GM23338 (cell line): ENCODE data around the gene WDR70. TPM values are rescaled to one million over a fixed set of nuclear protein-coding genes. Genes with fewer than 3 reads are reported as not detected.

ENCODE experiments used
- ATAC-seq: fragments of 200-7000 bp; cut with Tn5 transposase; 3 replicates; pipeline ENCODE4 v1.9.1; 2020
- DNase-seq: peaks from one replicate; pipeline ENCODE4 v3.0.0-alpha.2; 2015; ENCODE audit warnings: low spot score
- H2AFZ ChIP-seq: fragments of 200-600 bp; sonication (generic); 2 replicates; pipeline ENCODE4 v1.8.0; 2016; ENCODE audit warnings: antibody characterized with exemption, mild to moderate bottlenecking, moderate library complexity
- H3F3A ChIP-seq: fragments of 200-600 bp; sonication (generic); replicated peaks from 2 replicates; pipeline ENCODE4 v1.8.0; 2017; ENCODE audit warnings: antibody characterized with exemption, mixed run types, low read depth
- H3K27ac ChIP-seq: fragments of 200-600 bp; sonication (generic); 2 replicates; pipeline ENCODE4 v1.6.1; 2016; ENCODE audit warnings: low read depth
- H3K27me3 ChIP-seq: fragments of 200-600 bp; sonication (generic); 2 replicates; pipeline ENCODE4 v1.8.0; 2016; ENCODE audit warnings: mild to moderate bottlenecking, mixed run types, moderate library complexity; ENCODE audit not compliant: insufficient read depth
- H3K36me3 ChIP-seq: fragments of 200-600 bp; sonication (generic); 2 replicates; pipeline ENCODE4 v1.8.0; 2016; ENCODE audit warnings: mild to moderate bottlenecking; ENCODE audit not compliant: insufficient read depth
- H3K4me1 ChIP-seq: fragments of 200-600 bp; sonication (generic); 2 replicates; pipeline ENCODE4 v1.8.0; 2016; ENCODE audit warnings: mild to moderate bottlenecking, moderate library complexity; ENCODE audit not compliant: insufficient read depth
- H3K4me2 ChIP-seq: fragments of 200-600 bp; sonication (generic); 2 replicates; pipeline ENCODE4 v1.7.1; 2017; ENCODE audit warnings: mixed run types
- H3K4me3 ChIP-seq: fragments of 200-600 bp; sonication (generic); 2 replicates; pipeline ENCODE4 v1.6.1; 2016; ENCODE audit warnings: mixed run types
- H3K79me2 ChIP-seq: fragments of 200-600 bp; sonication (generic); replicated peaks from 2 replicates; pipeline ENCODE4 v1.8.0; 2017; ENCODE audit warnings: mild to moderate bottlenecking; ENCODE audit not compliant: insufficient read depth
- H3K9me2 ChIP-seq: fragments of 200-600 bp; sonication (generic); 2 replicates; pipeline ENCODE4 v1.8.0; 2017; ENCODE audit not compliant: insufficient read depth
- H4K20me1 ChIP-seq: fragments of 200-600 bp; sonication (generic); replicated peaks from 2 replicates; pipeline ENCODE4 v1.8.0; 2017; ENCODE audit warnings: mild to moderate bottlenecking; ENCODE audit not compliant: insufficient read depth
- H3K27ac Mint-ChIP-seq: 2 replicates; pipeline ENCODE4 v1.8.0; 2020; ENCODE audit warnings: inconsistent platforms, mild to moderate bottlenecking, moderate library complexity, mixed read lengths
- H3K27me3 Mint-ChIP-seq: 3 replicates; pipeline ENCODE4 v1.8.0; 2022; ENCODE audit warnings: low read depth, mild to moderate bottlenecking, moderate library complexity, mixed read lengths, inconsistent platforms; ENCODE audit not compliant: insufficient read depth, poor library complexity
- H3K36me3 Mint-ChIP-seq: 3 replicates; pipeline ENCODE4 v1.8.0; 2021; ENCODE audit warnings: low read depth, mild to moderate bottlenecking, inconsistent platforms, moderate library complexity, mixed read lengths
- H3K4me1 Mint-ChIP-seq: 3 replicates; pipeline ENCODE4 v1.8.0; 2020; ENCODE audit warnings: mild to moderate bottlenecking, inconsistent platforms, mixed read lengths
- H3K4me3 Mint-ChIP-seq: 3 replicates; pipeline ENCODE4 v1.8.0; 2021; ENCODE audit warnings: moderate library complexity, mild to moderate bottlenecking, inconsistent platforms, mixed read lengths
- H3K9me3 Mint-ChIP-seq: 3 replicates; pipeline ENCODE4 v1.8.0; 2020; ENCODE audit warnings: moderate library complexity, mild to moderate bottlenecking, inconsistent platforms, mixed read lengths
- CREB1 ChIP-seq: fragments of 250-450 bp; sonication (Bioruptor Pico); IDR thresholded peaks from 2 replicates; pipeline ENCODE4 v1.5.0; 2020; ENCODE audit warnings: low read depth, mild to moderate bottlenecking, moderate library complexity
- CTCF ChIP-seq, 2 experiments: fragments of 200-600 bp in 1 of 2; sonication (generic) in 1 of 2; conservative IDR thresholded peaks; 2 replicates each; pipeline versions ENCODE4 v1.5.1 to v1.6.1; 2016 to 2017; ENCODE audit warnings: antibody characterized with exemption in 2 of 2, low read depth in 2 of 2, mild to moderate bottlenecking in 2 of 2, moderate library complexity in 1 of 2
- JUNB ChIP-seq: IDR thresholded peaks from one replicate; pipeline ENCODE4 v1.6.1; 2016; ENCODE audit warnings: antibody characterized with exemption; ENCODE audit not compliant: unreplicated experiment
- POLR2AphosphoS5 ChIP-seq: IDR thresholded peaks from 2 replicates; pipeline ENCODE4 v1.6.1; 2016; ENCODE audit warnings: antibody characterized with exemption, low read depth
- REST ChIP-seq: IDR thresholded peaks from one replicate; pipeline ENCODE4 v1.6.1; 2018; ENCODE audit warnings: antibody characterized with exemption; ENCODE audit not compliant: unreplicated experiment
- ZNF462 ChIP-seq: fragments of 250-450 bp; sonication (Bioruptor Pico); IDR thresholded peaks from 2 replicates; pipeline ENCODE4 v1.5.0; 2020; ENCODE audit warnings: mild to moderate bottlenecking, moderate library complexity
- polyA plus RNA-seq: library from polyadenylated mRNA; unstranded; fragments of >200 nt; fragmentation: Nextera tagmentation; extraction: Ambion mirVana; gene quantifications from 2 replicates; pipeline ENCODE4 v1.2.1, GENCODE V29; 2016
- total RNA-seq: library from RNA; depleted of rRNA; stranded (reverse); fragments of >200 nt; shearing (Covaris generic); gene quantifications from 2 replicates; pipeline ENCODE4 v1.2.3, GENCODE V29; 2014

WDR70 gene
- total and polyA plus RNA-seq, 2 experiments from 2014 or later = 34.9 to 86.7 TPM

DNA sequence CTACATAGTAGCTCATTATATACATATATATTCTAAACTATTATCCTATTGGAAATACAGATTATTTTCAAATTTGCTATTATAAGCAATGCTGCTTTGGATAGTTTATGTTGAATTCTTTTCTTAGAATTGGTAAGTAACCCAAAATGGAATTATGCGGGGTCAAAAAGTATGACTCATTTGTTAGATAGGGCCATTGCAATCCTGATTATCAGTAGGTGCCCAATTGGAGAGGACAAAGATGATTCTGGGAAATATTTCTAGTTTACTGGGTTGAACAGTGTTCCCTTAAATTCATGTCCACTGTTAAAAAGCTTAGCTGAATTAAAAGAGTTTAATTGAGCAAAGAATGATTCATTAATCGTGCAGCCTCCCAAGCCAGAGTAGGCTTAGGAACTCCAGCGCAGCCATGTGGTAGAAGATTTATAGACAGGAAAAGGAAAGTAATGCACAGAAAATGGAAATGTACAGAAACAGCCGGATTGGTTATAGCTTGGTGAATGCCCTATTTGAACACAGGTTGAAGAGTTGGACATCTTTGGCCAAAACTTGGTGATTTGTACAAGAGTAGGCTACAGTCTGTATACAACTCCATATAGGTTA, 379.0 kb downstream of the WDR70 start:
- TF ChIP-seq CTCF (conservative IDR thresholded peaks at IDR 0.05; ENCODE audit: low read depth in 2 of 2) = peak; percentile 29 to 37
- no peak for TF ChIP-seq CREB1 (CRISPR knock-in tag)
- no peak for TF ChIP-seq ZNF462 (CRISPR knock-in tag)
- no peak for TF ChIP-seq REST
- no peak for TF ChIP-seq POLR2AphosphoS5
- no peak for TF ChIP-seq JUNB
- Mint-ChIP-seq H3K36me3 (no peaks in the 10 kb centered on the region; the same call in 2 of the 3 replicates), H3K27me3 (peaks cover 1% of the 10 kb centered on the region), H3K4me1 (no peaks in the 10 kb centered on the region), H3K27ac (no peak overlapping the region), H3K4me3 (no peak overlapping the region), H3K9me3 (no peaks in the 10 kb centered on the region; the same call in 2 of the 3 replicates)
- no peaks in the 10 kb centered on the region for H3K36me3 ChIP-seq
- H3K27ac ChIP-seq = no peak overlapping the region
- no peaks in the 10 kb centered on the region for H4K20me1 ChIP-seq
- ATAC-seq (no peak), DNase-seq (no peak)
- H3F3A ChIP-seq = no peaks in the 10 kb centered on the region
- no peak overlapping the region for H3K4me3 ChIP-seq
- no peak overlapping the region for H3K4me2 ChIP-seq
- H3K9me2 ChIP-seq = 0 out of 2 replicates have a peak, but pooled peaks cover 4% of the 10 kb centered on the region
- no peaks in the 10 kb centered on the region for H3K79me2 ChIP-seq
- H3K27me3 ChIP-seq = no peaks in the 10 kb centered on the region
- no peaks in the 10 kb centered on the region for H3K4me1 ChIP-seq
- H2AFZ ChIP-seq = no peak overlapping the region
